GM12864 (cell line): ENCODE data around the gene OTX2.

Experiments used
- DNase-seq: peaks from one replicate; pipeline ENCODE4 v3.0.0-alpha.2; 2011; ENCODE audit warnings: low read depth
- H3K4me3 ChIP-seq: 2 replicates; pipeline ENCODE4 v1.5.1; 2011; ENCODE audit warnings: mild to moderate bottlenecking, low read depth, low read length, control low read depth
- CTCF ChIP-seq: IDR thresholded peaks from 2 replicates; pipeline ENCODE4 v1.5.1; 2011; ENCODE audit warnings: low read depth, mild to moderate bottlenecking, moderate library complexity, low read length, control low read depth, inconsistent platforms; ENCODE audit errors: missing control alignments

OTX2 gene

DNA sequence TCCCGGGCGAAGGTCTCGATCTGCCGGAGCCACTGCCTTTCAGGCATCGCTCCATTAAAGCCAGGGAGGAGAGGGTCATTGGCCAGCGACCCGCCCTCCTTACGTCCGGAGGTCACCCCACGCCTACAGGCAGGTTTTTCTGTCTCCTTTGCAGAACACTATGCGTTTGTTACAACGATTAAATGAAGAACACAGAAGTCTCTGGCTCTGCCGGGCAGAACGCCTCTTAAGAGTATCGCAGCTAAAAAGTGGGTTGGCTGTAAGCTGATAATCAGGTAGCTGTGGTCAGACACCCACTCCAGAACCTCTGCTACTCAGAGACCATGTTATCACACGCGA lies 15.0 kb downstream of the OTX2 start:
- DNase-seq = no peak
- no peak overlapping the region for H3K4me3 ChIP-seq
- no peak for TF ChIP-seq CTCF

GRCh38 chr14:56794557-56795283 lies 15.6 kb downstream of the OTX2 start:
- no peak for DNase-seq
- TF ChIP-seq CTCF = no peak
- no peak overlapping the region for H3K4me3 ChIP-seq

DNA sequence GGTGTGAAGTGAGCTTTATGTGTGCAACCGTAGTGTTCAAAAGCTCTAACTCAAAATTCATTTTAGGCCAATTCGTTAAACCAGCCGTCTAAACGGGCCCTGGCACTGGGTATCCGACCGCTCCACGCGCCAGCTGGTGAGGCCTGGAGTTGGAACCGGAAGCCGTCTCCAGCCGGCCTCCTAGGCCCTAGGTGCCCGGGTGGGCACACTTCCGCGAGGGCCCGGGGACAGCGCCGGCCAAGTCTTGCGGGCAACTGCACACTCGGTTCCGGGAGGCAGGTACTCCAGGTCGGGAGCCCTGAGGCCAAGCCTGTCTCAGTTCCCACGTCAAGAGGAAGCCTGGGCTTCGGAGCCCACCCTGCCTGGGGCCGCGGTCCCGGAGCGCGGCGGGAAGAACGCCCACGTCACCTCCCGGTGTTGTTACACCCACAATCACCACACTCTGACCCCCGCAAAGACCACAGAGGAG lies 16.2 kb downstream of the OTX2 start:
- no peak overlapping the region for H3K4me3 ChIP-seq
- TF ChIP-seq CTCF = no peak
- DNase-seq = no peak

DNA sequence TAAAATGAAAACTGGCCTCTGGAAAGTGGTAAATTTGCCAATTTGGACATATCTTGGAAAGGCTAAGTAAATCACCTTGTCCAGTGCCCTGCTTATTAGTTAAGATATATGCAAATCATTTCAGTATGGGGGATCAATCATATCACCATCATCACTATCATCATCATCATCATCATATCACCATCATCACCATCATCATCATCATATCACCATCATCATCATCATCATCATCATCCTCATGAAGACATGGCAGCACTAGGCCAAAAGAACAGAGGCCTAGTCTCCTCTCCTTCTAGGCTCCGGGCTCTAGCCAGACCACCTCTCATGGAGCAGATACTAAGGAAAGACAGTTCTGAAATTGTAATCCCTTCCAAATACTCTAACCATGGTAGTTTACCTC lies 20.3 kb downstream of the OTX2 start:
- no peak for TF ChIP-seq CTCF
- H3K4me3 ChIP-seq = no peak overlapping the region
- DNase-seq = no peak

DNA sequence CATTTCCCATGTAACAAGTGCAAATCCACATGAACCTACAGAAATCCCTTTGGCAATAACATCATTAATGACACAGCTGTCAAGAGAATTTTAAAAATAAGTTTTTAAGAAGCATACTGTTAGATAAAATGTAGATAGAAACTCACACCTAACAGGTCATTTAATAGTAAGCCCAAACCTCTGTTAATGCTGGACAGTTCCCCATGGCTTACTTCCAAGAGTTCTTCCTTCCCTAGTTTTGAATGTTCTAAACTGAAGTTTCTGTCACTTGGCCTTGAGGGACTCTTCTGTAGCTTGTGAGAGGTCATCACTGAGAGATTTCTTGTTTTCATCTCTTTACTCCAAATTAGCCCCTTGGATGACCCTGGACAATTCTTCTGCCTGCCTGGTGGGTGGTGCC lies 22.7 kb downstream of the OTX2 start:
- H3K4me3 ChIP-seq = no peak overlapping the region
- no peak for DNase-seq
- TF ChIP-seq CTCF = no peak

DNA sequence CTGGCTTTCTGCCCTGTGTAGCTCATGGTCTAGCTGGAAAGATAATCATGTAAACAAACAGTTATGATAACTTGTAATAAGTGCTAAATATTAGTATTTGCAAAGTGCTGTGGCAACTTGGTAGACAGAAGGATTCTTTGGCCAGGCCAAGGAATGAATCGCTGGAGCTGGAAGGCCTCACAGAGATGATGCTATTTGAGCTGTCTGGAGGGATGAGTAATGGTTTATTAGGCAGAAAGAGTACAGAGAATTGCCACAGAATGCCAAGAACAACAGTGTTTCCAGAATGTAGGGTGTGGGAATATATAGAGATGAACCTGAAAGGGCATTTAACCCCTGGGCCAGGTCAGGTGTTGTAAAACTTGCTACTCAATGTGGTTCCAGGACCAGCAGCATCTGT lies 27.6 kb downstream of the OTX2 start:
- no peak overlapping the region for H3K4me3 ChIP-seq
- no peak for TF ChIP-seq CTCF
- no peak for DNase-seq

- H3K4me3 ChIP-seq = no peak overlapping the region
- DNase-seq = no peak
- no peak for TF ChIP-seq CTCF
Measured at GRCh38 chr14:56774503-56774902, 35.8 kb downstream of the OTX2 start.
